IMR-90 (cell line): Measurements from ENCODE around the gene NPFFR1. TPM values are rescaled to one million over a fixed set of nuclear protein-coding genes. Genes with fewer than 3 reads are reported as not detected.

Experiments
- ATAC-seq: fragments of 200-7000 bp; cut with Tn5 transposase; 2 replicates; pipeline ENCODE4 v1.9.1; 2020; ENCODE audit warnings: low read depth, mild to moderate bottlenecking, moderate library complexity
- BruUV-seq: library from RNA; stranded (reverse); fragments of 400-500 nt; replicated peaks from 2 replicates; lab custom pipeline; 2021; lab: Mats Ljungman, UMichigan
- CTCF ChIA-PET: fragments of 300-600 bp; formaldehyde crosslinking; extraction: SDS; loops from one replicate; lab custom pipeline; 2021; ENCODE audit warnings: antibody characterized with exemption; lab: Yijun Ruan, JAX
- POLR2A ChIA-PET: fragments of 300-600 bp; sonication (Branson Sonifier 250); formaldehyde crosslinking; loops from one replicate; lab custom pipeline; 2022; ENCODE audit warnings: antibody characterized with exemption; ENCODE audit not compliant: unreplicated experiment; lab: Charles Lee
- DNase-seq: peaks from one replicate; pipeline ENCODE4 v3.0.0; 2013
- H2AFZ ChIP-seq: replicated peaks from 2 replicates; pipeline ENCODE3; 2013; ENCODE audit warnings: low read length, mild to moderate bottlenecking; ENCODE audit not compliant: poor library complexity
- H2AK5ac ChIP-seq: 2 replicates; pipeline ENCODE4 v1.6.1; 2013; ENCODE audit warnings: low read depth, low read length, inconsistent platforms
- H2AK9ac ChIP-seq: replicated peaks from 2 replicates; pipeline ENCODE3; 2013; ENCODE audit warnings: mild to moderate bottlenecking, low read depth, low read length, moderate library complexity; ENCODE audit not compliant: poor library complexity
- H2BK120ac ChIP-seq: 2 replicates; pipeline ENCODE4 v1.6.1; 2013; ENCODE audit warnings: low read depth, low read length, inconsistent platforms
- H2BK15ac ChIP-seq: 3 replicates; pipeline ENCODE4 v1.6.1; 2013; ENCODE audit warnings: low read depth, low read length, inconsistent platforms
- H2BK20ac ChIP-seq: 2 replicates; pipeline ENCODE4 v1.6.1; 2013; ENCODE audit warnings: low read depth, mild to moderate bottlenecking, inconsistent platforms, low read length, moderate library complexity
- H2BK5ac ChIP-seq: 2 replicates; pipeline ENCODE4 v1.6.1; 2013; ENCODE audit warnings: mild to moderate bottlenecking, low read depth, low read length, inconsistent platforms; ENCODE audit not compliant: poor library complexity, severe bottlenecking
- H3K14ac ChIP-seq: replicated peaks from 2 replicates; pipeline ENCODE4 v1.6.1; 2013; ENCODE audit warnings: low read depth, low read length, inconsistent platforms
- H3K18ac ChIP-seq: 2 replicates; pipeline ENCODE4 v1.6.1; 2013; ENCODE audit warnings: low read depth, low read length, control low read depth
- H3K23ac ChIP-seq: 2 replicates; pipeline ENCODE4 v1.6.1; 2013; ENCODE audit warnings: low read depth, low read length, inconsistent platforms
- H3K27ac ChIP-seq: 2 replicates; pipeline ENCODE4 v1.5.1; 2013; ENCODE audit warnings: mild to moderate bottlenecking, control low read depth, low read length; ENCODE audit not compliant: insufficient read depth
- H3K27me3 ChIP-seq: 2 replicates; pipeline ENCODE4 v1.6.1; 2013; ENCODE audit warnings: low read length; ENCODE audit not compliant: control insufficient read depth, insufficient read depth
- H3K36me3 ChIP-seq: 2 replicates; pipeline ENCODE4 v1.6.1; 2013; ENCODE audit warnings: low read length, mixed read lengths; ENCODE audit not compliant: control insufficient read depth, insufficient read depth
- H3K4ac ChIP-seq: 2 replicates; pipeline ENCODE4 v1.6.1; 2013; ENCODE audit warnings: low read depth, low read length, inconsistent platforms
- H3K4me1 ChIP-seq: 2 replicates; pipeline ENCODE4 v1.6.1; 2013; ENCODE audit warnings: low read length, mixed read lengths; ENCODE audit not compliant: control insufficient read depth, insufficient read depth
- H3K4me2 ChIP-seq: 2 replicates; pipeline ENCODE4 v1.6.1; 2013; ENCODE audit warnings: low read depth, mild to moderate bottlenecking, control low read depth, low read length, moderate library complexity
- H3K4me3 ChIP-seq: 2 replicates; pipeline ENCODE4 v1.5.1; 2013; ENCODE audit warnings: low read depth, mild to moderate bottlenecking, control low read depth, low read length, moderate library complexity; ENCODE audit not compliant: insufficient read depth
- H3K56ac ChIP-seq: 2 replicates; pipeline ENCODE4 v1.6.1; 2013; ENCODE audit warnings: low read length, inconsistent platforms; ENCODE audit not compliant: insufficient read depth; ENCODE audit errors: extremely low read depth
- H3K79me1 ChIP-seq, 2 experiments: 2 replicates each; pipeline ENCODE4 v1.6.1; 2013; ENCODE audit warnings: low read length in 2 of 2, inconsistent platforms in 1 of 2, low read depth in 1 of 2
- H3K9ac ChIP-seq: 2 replicates; pipeline ENCODE4 v1.6.1; 2013; ENCODE audit warnings: low read depth, low read length, control low read depth
- H3K9me1 ChIP-seq: 2 replicates; pipeline ENCODE4 v1.6.1; 2013; ENCODE audit warnings: low read length, inconsistent platforms; ENCODE audit not compliant: insufficient read depth
- H3K9me3 ChIP-seq: 2 replicates; pipeline ENCODE4 v1.6.1; 2013; ENCODE audit warnings: low read length; ENCODE audit not compliant: control insufficient read depth, insufficient read depth
- H4K20me1 ChIP-seq: 2 replicates; pipeline ENCODE4 v1.6.1; 2013; ENCODE audit warnings: low read length, inconsistent platforms; ENCODE audit not compliant: insufficient read depth
- H4K5ac ChIP-seq: 2 replicates; pipeline ENCODE4 v1.6.1; 2013; ENCODE audit warnings: mild to moderate bottlenecking, low read depth, low read length, control low read depth
- H4K8ac ChIP-seq, 2 experiments: 2 replicates each; pipeline ENCODE4 v1.6.1; 2013; ENCODE audit warnings: low read depth in 2 of 2, low read length in 2 of 2, control low read depth in 1 of 2, inconsistent platforms in 1 of 2
- H4K91ac ChIP-seq: 2 replicates; pipeline ENCODE4 v1.6.1; 2013; ENCODE audit warnings: low read depth, low read length, inconsistent platforms; ENCODE audit not compliant: insufficient read depth
- BHLHE40 ChIP-seq: fragments of 150-350 bp; IDR thresholded peaks from 2 replicates; pipeline ENCODE4 v1.6.1; 2016; ENCODE audit warnings: mild to moderate bottlenecking, low read depth, low read length
- CHD1 ChIP-seq: IDR thresholded peaks from 2 replicates; pipeline ENCODE4 v1.6.1; 2012; ENCODE audit warnings: low read depth, low read length, improper control_type of control experiment
- CTCF ChIP-seq: conservative IDR thresholded peaks from 2 replicates; pipeline ENCODE4 v1.5.1; 2012; ENCODE audit warnings: mild to moderate bottlenecking, low read depth, low read length, improper control_type of control experiment
- ELK1 ChIP-seq: fragments of 150-350 bp; IDR thresholded peaks from 2 replicates; pipeline ENCODE4 v1.6.1; 2016; ENCODE audit warnings: low read depth, mild to moderate bottlenecking, low read length, moderate library complexity, borderline replicate concordance
- MAZ ChIP-seq: IDR thresholded peaks from 2 replicates; pipeline ENCODE4 v1.6.1; 2012; ENCODE audit warnings: low read depth, mild to moderate bottlenecking, low read length, improper control_type of control experiment, moderate library complexity, borderline replicate concordance
- MXI1 ChIP-seq: IDR thresholded peaks from 2 replicates; pipeline ENCODE4 v1.6.1; 2012; ENCODE audit warnings: low read depth, mild to moderate bottlenecking, low read length, moderate library complexity, borderline replicate concordance
- NFE2L2 ChIP-seq: fragments of 150-350 bp; IDR thresholded peaks from 2 replicates; pipeline ENCODE4 v1.6.1; 2016; ENCODE audit warnings: low read depth, mild to moderate bottlenecking, low read length
- RAD21 ChIP-seq: IDR thresholded peaks from 2 replicates; pipeline ENCODE4 v1.6.1; 2012; ENCODE audit warnings: low read length, improper control_type of control experiment
- USF2 ChIP-seq: fragments of 150-350 bp; IDR thresholded peaks from 2 replicates; pipeline ENCODE4 v1.6.1; 2017; ENCODE audit warnings: mild to moderate bottlenecking, antibody characterized with exemption, low read length, low read depth
- whole genome bisulfite sequencing, 2 experiments: methylation state at CpG; one replicate each; pipeline versions ENCODE4 v1.1.5 to v1.1.7; 2013; ENCODE audit warnings: missing lambda C conversion rate in 2 of 2; ENCODE audit not compliant: insufficient read length in 1 of 2; ENCODE audit errors: extremely low coverage in 2 of 2; 5-methylcytosine and 5-hydroxymethylcytosine counted together
- dilution Hi-C: fragments of 300-500 bp; cut with HindIII; formaldehyde crosslinking; loops from one replicate; pipeline ENCODE4 v1.14.3; 2018; ENCODE audit warnings: low sequenced_read_pairs; ENCODE audit not compliant: unreplicated experiment
- in situ Hi-C: fragments of 300-500 bp; cut with MboI; formaldehyde crosslinking; loops from 3 replicates; pipeline ENCODE4 v1.14.3; 2019; ENCODE audit warnings: low sequenced_read_pairs, inconsistent platforms, mixed read lengths
- intact Hi-C: fragments of 100-400 bp; cut with micrococcal nuclease; formaldehyde crosslinking; loops from 2 replicates; pipeline ENCODE4 v1.10.0; 2022
- polyA plus RNA-seq, 3 experiments: library from polyadenylated mRNA; depleted of rRNA; stranded (reverse); fragments of >200 nt; gene quantifications; 2 replicates each; pipeline ENCODE4 v1.2.3, GENCODE V29; 2012; ENCODE audit warnings: low replicate concordance in 1 of 3
- total RNA-seq: library from RNA; depleted of rRNA; stranded (reverse); fragments of >200 nt; gene quantifications from 2 replicates; pipeline ENCODE4 v1.2.3, GENCODE V29; 2012

NPFFR1 gene
- total and polyA plus RNA-seq, 2 of the 4 experiments (the other 2 are of a cell fraction) = not detected

- Histone ChIP-seq H2BK5ac (no peak overlapping the region), H3K23ac (no peak overlapping the region), H2BK15ac (no peak overlapping the region), H3K56ac (no peak overlapping the region), H3K9me3 (no peaks in the 10 kb centered on the region), H2AK5ac (no peak overlapping the region), H4K8ac (no peak overlapping the region), H2AFZ (no peak overlapping the region), H2BK20ac (no peak overlapping the region), H3K36me3 (peaks cover 9% of the 10 kb centered on the region), H2BK120ac (no peak overlapping the region), H3K4me2 (no peak overlapping the region), H3K27me3 (no peaks in the 10 kb centered on the region), H3K4ac (no peak overlapping the region), H3K27ac (no peak overlapping the region), H3K79me1 (peaks cover 24 to 63% of the 10 kb centered on the region in 2 experiments), H3K9ac (no peak overlapping the region), H3K18ac (no peak overlapping the region), H4K91ac (no peak overlapping the region), H3K14ac (no peak overlapping the region), H4K5ac (no peak overlapping the region), H4K20me1 (peaks cover 21% of the 10 kb centered on the region), H3K4me1 (peaks cover 1% of the 10 kb centered on the region; the same call in 1 of the 2 replicates), H2AK9ac (no peak overlapping the region), H3K9me1 (0 out of 2 replicates have a peak, but pooled peaks cover under 1% of the 10 kb centered on the region), H3K4me3 (no peak overlapping the region)
- in situ Hi-C loops (no loop called here), intact Hi-C loops (no loop called here), dilution Hi-C loops (no loop called here)
- BruUV-seq = no TSS peak
- no peak for ATAC-seq
- CTCF ChIA-PET = no interaction called here
- TF ChIP-seq MAZ (no peak), MXI1 (no peak), NFE2L2 (no peak), CTCF (no peak), BHLHE40 (no peak), USF2 (no peak), ELK1 (no peak), CHD1 (no peak), RAD21 (no peak)
- WGBS, 2 experiments = no CpG with 5 or more reads among the region's 1 CpG
- DNase-seq = no peak
- POLR2A ChIA-PET = interaction anchor here (0.6 to 0.7 kb wide), 2 partner anchors 58 to 730 kb away, joined by 3 to 11 read pairs; partner anchors contain the start of gene SAR1A
These were observed 55.3 kb downstream of the NPFFR1 start for GRCh38 chr10:70228491-70228890.
